GM19240 (cell line): ENCODE data around the gene SCGB1A1.
A peak's percentile ranks its signal among the peaks of the same experiment; 100 is the strongest.
"Not testable (repeated sequence)": the region's sequence is repeated elsewhere in the genome, so short reads cannot be mapped to it uniquely, and the experiment has no call there.

ENCODE experiments used
- DNase-seq: peaks from one replicate; pipeline ENCODE4 v3.0.0; 2011; ENCODE audit warnings: low spot score; ENCODE audit not compliant: insufficient read length

The SCGB1A1 gene

GRCh38 chr11:62418733-62419132 lies at the start of gene SCGB1A1:
Gene SCGB1A1 (plus strand): TSS chr11:62419033. CDS start chr11:62419096, 63 bp downstream.
- no peak for DNase-seq

DNA sequence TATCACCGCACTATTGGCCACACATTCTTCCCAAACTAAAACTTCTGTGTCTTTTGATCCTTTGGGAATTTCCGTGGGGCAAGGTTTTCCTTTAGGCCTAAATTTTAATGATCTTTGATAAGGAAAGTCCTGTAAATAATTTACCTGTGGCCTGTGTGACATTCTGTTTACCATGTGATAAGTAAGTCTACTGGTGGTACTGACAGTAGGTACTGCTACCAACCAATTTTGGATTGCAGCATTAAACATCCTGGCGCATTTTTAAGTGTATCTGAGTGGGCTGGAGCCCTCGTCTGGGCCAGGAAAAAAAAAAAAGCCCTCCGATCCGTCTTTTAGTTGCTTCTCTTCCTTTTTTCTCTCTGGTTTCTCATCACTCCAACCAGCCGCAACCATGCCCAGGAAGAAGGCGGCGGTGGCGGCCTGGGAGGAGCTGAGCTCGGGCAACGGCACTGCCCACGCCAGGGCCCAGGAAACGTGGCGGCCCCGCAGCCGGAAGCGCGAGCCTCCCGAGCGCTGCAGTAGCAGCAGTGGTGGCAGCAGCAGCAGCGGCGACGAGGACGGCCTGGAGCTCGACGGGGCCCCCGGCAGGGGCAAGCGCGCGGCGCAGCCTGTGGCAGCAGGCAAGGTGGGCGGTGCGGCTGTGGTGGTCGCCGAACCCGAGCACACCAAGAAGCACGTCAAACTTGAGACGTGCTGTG lies 47.9 kb upstream of the SCGB1A1 start:
- no peak for DNase-seq

GRCh38 chr11:62372871-62373270 lies 46.0 kb upstream of the SCGB1A1 start:
- no peak for DNase-seq

DNA sequence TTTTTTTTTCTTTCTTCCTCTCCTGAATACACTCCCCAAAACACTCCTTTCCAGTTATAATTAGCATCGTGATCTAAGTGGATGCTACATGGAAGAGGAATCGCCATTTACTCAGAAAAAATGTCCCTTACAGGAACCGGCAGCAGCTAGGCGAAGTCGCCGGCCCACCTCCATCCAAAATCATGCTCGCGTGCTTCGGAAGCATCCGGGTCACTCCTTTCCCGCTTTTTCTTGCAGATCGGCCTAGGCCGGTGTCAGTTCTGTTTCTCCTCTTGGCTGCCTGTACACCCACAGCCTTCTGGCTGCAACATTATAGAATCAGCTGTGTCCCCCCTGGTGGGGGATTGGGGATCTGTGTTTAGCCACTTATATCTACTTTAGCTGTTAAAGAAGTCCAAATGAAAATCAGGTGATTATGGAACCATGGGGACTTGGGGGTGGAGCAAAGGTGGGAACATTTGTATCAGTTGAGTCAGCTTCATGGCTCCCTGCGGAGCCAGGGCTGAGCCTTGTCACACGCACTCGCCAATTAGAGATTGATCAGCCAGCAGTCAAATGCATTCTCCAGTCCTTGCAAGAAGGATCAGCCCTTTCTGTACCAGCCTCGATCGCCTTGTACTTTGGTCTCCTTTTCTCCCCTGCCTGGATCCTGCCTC lies 45.2 kb upstream of the SCGB1A1 start:
- DNase-seq = no peak

GRCh38 chr11:62374801-62375200 lies 44.0 kb upstream of the SCGB1A1 start:
- no peak for DNase-seq

- not testable (repeated sequence) for DNase-seq
These were observed 40.3 kb upstream of the SCGB1A1 start for GRCh38 chr11:62378459-62379063.

DNA sequence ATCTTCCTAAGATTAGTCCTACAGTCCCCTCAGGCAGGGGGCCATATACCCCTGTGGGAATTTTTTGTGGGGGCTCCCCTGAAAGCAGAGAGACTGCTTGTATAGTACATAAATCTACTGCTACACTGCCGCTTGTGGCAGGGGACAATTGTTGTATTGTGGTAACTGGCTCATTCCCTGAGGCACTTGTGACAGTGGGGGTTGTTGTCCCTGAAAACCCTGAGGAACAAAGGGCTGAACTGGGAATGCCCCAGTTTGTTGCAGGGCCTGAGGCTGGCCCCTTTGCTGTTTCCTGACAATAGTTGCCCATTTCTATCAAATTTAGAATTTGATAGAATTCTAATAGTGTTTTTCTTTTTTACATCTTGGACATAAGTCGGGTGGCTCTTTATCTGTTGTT lies 39.2 kb upstream of the SCGB1A1 start:
- not testable (repeated sequence) for DNase-seq

GRCh38 chr11:62380821-62381245 lies 38.0 kb upstream of the SCGB1A1 start:
- not testable (repeated sequence) for DNase-seq

- DNase-seq = no peak
These were observed 35.0 kb upstream of the SCGB1A1 start for GRCh38 chr11:62383822-62384221.

DNA sequence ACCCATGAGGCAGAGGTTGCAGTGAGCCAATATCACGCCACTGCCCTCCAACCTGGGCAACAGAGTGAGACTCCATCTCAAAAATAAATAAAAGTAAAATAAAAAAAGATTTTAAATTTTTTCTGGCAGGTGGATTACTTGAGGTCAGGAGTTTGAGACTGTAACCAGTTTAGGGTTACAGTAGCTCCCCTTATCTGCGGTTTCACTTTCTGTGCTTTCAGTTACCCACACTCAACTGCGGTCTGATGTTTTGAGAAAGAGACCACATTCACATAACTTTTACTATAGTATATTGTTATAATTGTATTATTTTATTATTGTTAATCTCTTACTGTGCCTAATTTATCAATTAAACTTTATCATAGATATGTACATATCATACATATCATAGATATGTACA lies 32.8 kb upstream of the SCGB1A1 start:
- not testable (repeated sequence) for DNase-seq

DNA sequence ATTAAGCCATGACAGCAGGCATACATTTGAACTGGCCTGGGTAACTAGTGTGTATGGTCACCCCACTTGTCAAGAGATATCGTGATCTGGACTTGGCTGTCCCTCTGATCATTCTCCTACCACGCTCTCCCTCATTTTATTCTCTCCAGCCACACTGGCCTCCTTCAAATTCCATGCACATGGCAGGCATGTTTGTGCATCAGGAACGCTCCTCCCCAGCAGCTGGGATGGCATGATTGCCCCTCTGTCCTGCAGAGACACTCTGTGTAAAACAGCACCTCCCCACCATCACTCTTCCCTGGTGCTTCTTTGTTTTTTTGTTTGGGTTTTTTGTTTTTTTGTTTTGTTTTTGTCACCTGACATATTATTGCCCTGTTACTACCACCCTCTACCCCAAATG lies 31.5 kb upstream of the SCGB1A1 start:
- no peak for DNase-seq

DNA sequence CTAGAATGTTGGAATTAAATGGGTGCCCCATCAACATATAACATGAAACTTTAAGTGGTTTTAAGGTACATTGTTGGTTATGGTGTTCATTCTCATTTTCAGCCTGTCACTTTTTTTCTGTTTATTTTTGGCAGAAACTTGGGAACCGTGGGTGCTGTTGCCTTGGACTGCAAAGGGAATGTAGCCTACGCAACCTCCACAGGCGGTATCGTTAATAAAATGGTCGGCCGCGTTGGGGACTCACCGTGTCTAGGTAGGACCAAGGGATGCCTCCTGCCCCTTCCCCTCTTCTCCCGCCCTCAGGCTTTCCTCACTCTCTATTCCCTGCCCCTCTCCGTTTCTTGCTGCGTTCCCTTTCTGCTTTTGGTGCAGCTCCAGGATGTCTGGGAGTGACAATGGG lies 29.8 kb upstream of the SCGB1A1 start:
- DNase-seq = no peak

- no peak for DNase-seq
These were observed 28.6 kb upstream of the SCGB1A1 start for GRCh38 chr11:62390237-62390636.

- DNase-seq = no peak
These were observed 28.1 kb upstream of the SCGB1A1 start for GRCh38 chr11:62390722-62391121.

- no peak for DNase-seq
These were observed 27.0 kb upstream of the SCGB1A1 start for GRCh38 chr11:62391642-62392425.

DNA sequence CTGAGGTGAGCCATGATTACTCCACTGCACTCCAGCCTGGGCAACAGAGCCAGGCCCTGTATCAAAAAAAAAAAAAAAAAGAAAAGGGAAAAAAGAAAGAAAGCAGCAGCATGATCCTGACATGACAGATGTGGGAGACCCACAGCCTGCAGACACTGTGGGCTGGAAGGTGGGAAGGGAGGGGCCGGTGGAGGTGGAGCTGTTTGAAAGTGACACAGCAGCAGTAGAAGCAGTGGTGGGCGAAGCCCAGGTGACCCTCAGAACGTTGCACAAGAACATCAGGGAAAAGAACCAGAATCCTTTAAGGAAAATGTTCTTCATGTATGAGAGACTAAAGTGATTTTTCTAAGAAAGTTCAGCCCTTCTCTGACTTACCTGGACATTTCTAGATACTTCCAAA lies 26.3 kb upstream of the SCGB1A1 start:
- DNase-seq = no peak

GRCh38 chr11:62393061-62393611 lies 25.7 kb upstream of the SCGB1A1 start:
- no peak for DNase-seq

- DNase-seq = no peak
These were observed 25.1 kb upstream of the SCGB1A1 start for GRCh38 chr11:62393735-62394134.

GRCh38 chr11:62394825-62395538 lies 23.9 kb upstream of the SCGB1A1 start:
- DNase-seq = peak; percentile 81

DNA sequence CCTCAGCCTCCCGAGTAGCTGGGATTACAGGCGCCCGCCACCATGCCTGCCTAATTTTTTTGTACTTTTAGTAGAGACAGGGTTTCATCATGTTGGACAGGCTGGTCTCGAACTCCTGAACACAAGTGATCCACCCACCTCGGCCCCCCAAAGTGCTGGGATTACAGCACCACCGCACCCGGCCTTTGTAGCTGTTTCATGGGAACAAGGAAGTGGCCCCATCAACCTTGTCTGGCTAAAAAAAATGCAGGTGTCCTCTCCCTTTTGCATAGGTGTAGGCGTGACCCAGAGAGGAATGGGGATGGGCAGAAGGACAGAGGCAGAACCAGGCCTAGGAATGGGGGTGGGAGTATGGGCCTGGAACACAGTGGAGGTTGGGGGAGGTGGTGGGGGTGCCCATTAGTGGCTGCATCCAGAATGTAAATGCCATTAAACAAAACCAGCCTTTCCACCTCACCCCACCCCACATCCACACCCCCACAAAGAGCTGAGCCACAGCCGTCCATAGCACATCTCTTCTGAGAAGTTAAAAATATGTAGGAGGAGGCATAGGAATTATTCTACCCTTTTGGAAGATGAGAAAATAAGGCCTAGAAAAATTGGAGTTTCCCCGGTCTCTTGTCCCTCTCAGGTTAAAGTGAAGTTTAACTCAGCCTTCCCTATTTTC lies 22.8 kb upstream of the SCGB1A1 start:
- DNase-seq = no peak
